DND-41 (cell line): ENCODE results near the gene TMEM135.

Experiments used
- EZH2 ChIP-seq: IDR thresholded peaks from 3 replicates; pipeline ENCODE4 v1.6.1; 2012; ENCODE audit warnings: borderline replicate concordance, low read depth, mild to moderate bottlenecking, moderate library complexity, low read length, inconsistent platforms; ENCODE audit not compliant: severe bottlenecking
- TF ChIP-seq, protein P1 (sequence below): IDR thresholded peaks from 2 replicates; pipeline ENCODE4 v1.5.1; 2012; ENCODE audit warnings: borderline replicate concordance, low read length, moderate library complexity, mild to moderate bottlenecking; ENCODE audit not compliant: poor library complexity, severe bottlenecking; ENCODE audit errors: extremely low read depth

DNA sequence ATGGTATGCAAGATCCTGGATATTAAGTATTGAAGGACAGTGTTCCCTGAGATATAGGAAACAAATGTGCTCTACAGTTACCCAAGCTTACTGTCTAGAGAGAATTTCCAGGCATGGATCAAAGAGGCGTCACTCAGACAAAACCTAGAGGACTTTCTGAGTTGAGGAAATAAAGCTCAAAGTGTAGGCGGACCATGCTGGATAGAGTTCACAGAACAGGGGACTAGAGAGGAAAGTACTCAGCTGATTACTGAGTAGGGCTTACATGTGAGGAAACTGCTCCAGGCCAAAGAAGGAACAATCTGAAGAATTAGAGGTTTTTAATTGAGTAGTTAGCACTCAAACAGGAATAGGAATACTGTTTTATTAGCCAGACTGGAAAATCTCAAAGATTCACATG, 193.3 kb downstream of the TMEM135 start:
- TF ChIP-seq, protein P1, sequence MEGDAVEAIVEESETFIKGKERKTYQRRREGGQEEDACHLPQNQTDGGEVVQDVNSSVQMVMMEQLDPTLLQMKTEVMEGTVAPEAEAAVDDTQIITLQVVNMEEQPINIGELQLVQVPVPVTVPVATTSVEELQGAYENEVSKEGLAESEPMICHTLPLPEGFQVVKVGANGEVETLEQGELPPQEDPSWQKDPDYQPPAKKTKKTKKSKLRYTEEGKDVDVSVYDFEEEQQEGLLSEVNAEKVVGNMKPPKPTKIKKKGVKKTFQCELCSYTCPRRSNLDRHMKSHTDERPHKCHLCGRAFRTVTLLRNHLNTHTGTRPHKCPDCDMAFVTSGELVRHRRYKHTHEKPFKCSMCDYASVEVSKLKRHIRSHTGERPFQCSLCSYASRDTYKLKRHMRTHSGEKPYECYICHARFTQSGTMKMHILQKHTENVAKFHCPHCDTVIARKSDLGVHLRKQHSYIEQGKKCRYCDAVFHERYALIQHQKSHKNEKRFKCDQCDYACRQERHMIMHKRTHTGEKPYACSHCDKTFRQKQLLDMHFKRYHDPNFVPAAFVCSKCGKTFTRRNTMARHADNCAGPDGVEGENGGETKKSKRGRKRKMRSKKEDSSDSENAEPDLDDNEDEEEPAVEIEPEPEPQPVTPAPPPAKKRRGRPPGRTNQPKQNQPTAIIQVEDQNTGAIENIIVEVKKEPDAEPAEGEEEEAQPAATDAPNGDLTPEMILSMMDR, result no peak
- TF ChIP-seq EZH2, result no peak
